ENCODE measurements around the gene SLC30A3. TPM values are rescaled to one million over a fixed set of nuclear protein-coding genes. Genes with fewer than 3 reads are reported as not detected.

The SLC30A3 gene
- total and polyA plus RNA-seq, 10 of the 15 experiments (the other 5 are each of a cell fraction or from before 2014, with no cell fraction given) = 0.23 TPM; not detected in 9

GRCh38 chr2:27212626-27213471 lies 50.0 kb downstream of the SLC30A3 start (continued):
- no peak for TF ChIP-seq HSF1 (IDR thresholded peaks at IDR 0.05; ENCODE audit: low read depth, low read length)

GRCh38 chr2:27211943-27212625 lies 50.8 kb downstream of the SLC30A3 start, which contains the start of the genes ATRAID and SLC5A6:
Gene ATRAID, plus strand, starts transcription at chr2:27212041. Its CDS starts 328 bp downstream, at chr2:27212369.
Gene SLC5A6, minus strand, starts transcription at chr2:27212268. Its CDS starts 4,618 bp downstream, at chr2:27207650.
- DNase-seq (ENCODE audit: low read depth, low spot score) (no peak), FAIRE-seq (peak; percentile 75), ATAC-seq (peak; percentile 92)
- in situ Hi-C loops (cut with MboI) (no loop called here), intact Hi-C loops (cut with micrococcal nuclease; ENCODE audit: unreplicated experiment) (loop anchor here (10.0 kb wide), 1 partner anchor 143 kb away; the partner anchor contains the start of gene GTF3C2)
- POLR2A ChIA-PET = interaction anchor here (0.5 to 1.5 kb wide), 3 partner anchors 78 to 1439 kb away, joined by 3 to 7 read pairs (median 4); partner anchors contain the start of gene PREB
- Histone ChIP-seq H3K4me1 (ENCODE audit: control insufficient read depth, insufficient read depth, low read length) (peaks cover 10% of the 10 kb centered on the region), H4K20me1 (ENCODE audit: control insufficient read depth, insufficient read depth) (no peaks in the 10 kb centered on the region), H3K9me3 (replicated peaks; ENCODE audit: control insufficient read depth, insufficient read depth, low read length) (no peaks in the 10 kb centered on the region), H3K4me2 (ENCODE audit: control insufficient read depth, insufficient read depth) (peak within 1 kb of the TSS; percentile 84), H3K27me3 (replicated peaks in 1 of 2; ENCODE audit: control insufficient read depth in 2 of 2, insufficient read depth in 2 of 2, low read length in 1 of 2) (no peaks in the 10 kb centered on the region), H3K79me2 (ENCODE audit: control insufficient read depth, insufficient read depth, low read length) (peaks cover 52% of the 10 kb centered on the region), H2AFZ (ENCODE audit: control insufficient read depth, low read depth, low read length) (peak within 1 kb of the TSS; percentile 93), H3K4me3 (peak within 1 kb of the TSS; percentile 70), H3K27ac (ENCODE audit: control insufficient read depth, insufficient read depth) (peak within 1 kb of the TSS; percentile 94), H3K36me3 (ENCODE audit: control insufficient read depth in 2 of 2, insufficient read depth in 2 of 2, low read length in 1 of 2) (peaks cover 5 to 8% of the 10 kb centered on the region in 2 experiments), H3K9ac (ENCODE audit: control insufficient read depth, insufficient read depth, low read length) (peak within 1 kb of the TSS; percentile 96)
- WGBS (ENCODE audit: insufficient coverage, insufficient replicate concordance, low lambda C conversion rate, missing lambda C conversion rate) = under 1% methylated on average over 60 of the region's 73 CpGs
- SMC1A ChIA-PET (ENCODE audit: uncharacterized antibody, unreplicated experiment) = interaction anchor here (0.6 kb wide), 1 partner anchor 1272 kb away, joined by 3 read pairs; no protein-coding TSS in a partner anchor
- no TSS peak for BruUV-seq (replicated peaks)
- RAD21 ChIA-PET (ENCODE audit: unreplicated experiment) = interaction anchor here (1.4 kb wide), 1 partner anchor 162 kb away, joined by 4 read pairs; no protein-coding TSS in a partner anchor
- CTCF ChIA-PET = interaction anchor here (1.6 to 2.0 kb wide), 2 partner anchors 68 to 121 kb away, joined by 3 to 6 read pairs; no protein-coding TSS in a partner anchor
- no peak for TF ChIP-seq TCF7 (IDR thresholded peaks at IDR 0.05; ENCODE audit: borderline replicate concordance)
- no peak for TF ChIP-seq CTCF (IDR thresholded peaks at IDR 0.05 in 2 of 3, conservative IDR thresholded peaks at IDR 0.05 in 1 of 3; ENCODE audit: control insufficient read depth in 2 of 3, extremely low read depth in 1 of 3, insufficient read depth in 1 of 3, low read depth in 3 of 3, low read length in 3 of 3)
- peak; percentile 91; the same call in 1 of the 2 replicates for TF ChIP-seq TAF1 (IDR thresholded peaks at IDR 0.05; ENCODE audit: borderline replicate concordance, low read depth, low read length)
- TF ChIP-seq DPF2 (IDR thresholded peaks at IDR 0.05) = peak; percentile 67; the same call in 1 of the 2 replicates
- no peak for TF ChIP-seq HSF1 (IDR thresholded peaks at IDR 0.05; ENCODE audit: low read depth, low read length)
- peak; percentile 75; the same call in 1 of the 2 replicates for TF ChIP-seq GABPA (IDR thresholded peaks at IDR 0.05; ENCODE audit: low read depth)
- TF ChIP-seq E4F1 (IDR thresholded peaks at IDR 0.05; ENCODE audit: borderline replicate concordance, partially characterized antibody) = peak; percentile 67
- TF ChIP-seq HCFC1 (IDR thresholded peaks at IDR 0.05; ENCODE audit: low read length) = peak; percentile 61
- TF ChIP-seq JUNB (IDR thresholded peaks at IDR 0.05) = no peak

Data from GM12878 (cell line).